ENCODE measurements around the gene PRRT4. TPM values are rescaled to one million over a fixed set of nuclear protein-coding genes. Genes with fewer than 3 reads are reported as not detected.

PRRT4 gene
- total RNA-seq, 1 donor from 2014 or later = 0.47 TPM

DNA sequence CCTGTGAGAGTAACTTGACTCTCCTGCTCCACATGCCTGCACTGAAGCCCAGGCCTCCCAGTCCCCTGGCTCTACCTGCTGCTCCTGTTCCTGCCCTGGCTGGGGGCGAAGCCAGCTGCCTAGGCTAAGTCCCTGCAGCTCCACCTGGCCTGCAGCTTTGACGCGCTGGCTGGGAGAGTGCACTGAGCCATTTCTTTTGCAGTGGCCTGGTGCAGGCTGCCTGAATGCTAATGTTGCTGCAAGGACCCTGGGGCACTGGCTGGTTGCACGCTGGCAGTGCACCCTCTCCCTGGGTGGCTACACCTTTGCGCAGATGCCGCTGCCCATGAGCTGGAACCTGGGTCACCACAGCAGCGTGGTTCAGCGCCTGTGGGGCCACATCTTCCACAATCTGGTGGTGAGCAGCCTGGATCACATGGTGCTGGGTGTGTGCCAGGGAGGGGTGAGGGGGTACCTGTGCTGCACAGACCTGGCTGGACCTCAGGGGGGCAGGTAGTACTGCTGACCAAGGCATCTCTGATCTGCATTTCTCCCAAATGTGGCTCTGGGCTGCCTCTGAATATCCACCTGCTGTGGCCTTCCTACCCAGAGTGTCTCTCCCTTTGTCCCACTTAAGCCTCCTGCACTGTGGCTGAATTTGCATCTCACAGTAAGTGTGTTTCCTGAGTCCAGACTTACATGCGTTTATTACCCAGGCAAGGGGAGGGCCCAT, 28.3 kb upstream of the PRRT4 start:
- Histone ChIP-seq H3K36me3 (peaks cover 34% of the 10 kb centered on the region), H3K9me3 (no peaks in the 10 kb centered on the region), H3K4me3 (no peak overlapping the region), H3K4me1 (peaks cover 4% of the 10 kb centered on the region), H3K27me3 (ENCODE audit: low read depth) (peaks cover 12% of the 10 kb centered on the region), H3K27ac (no peak overlapping the region)
- TF ChIP-seq, protein P1, sequence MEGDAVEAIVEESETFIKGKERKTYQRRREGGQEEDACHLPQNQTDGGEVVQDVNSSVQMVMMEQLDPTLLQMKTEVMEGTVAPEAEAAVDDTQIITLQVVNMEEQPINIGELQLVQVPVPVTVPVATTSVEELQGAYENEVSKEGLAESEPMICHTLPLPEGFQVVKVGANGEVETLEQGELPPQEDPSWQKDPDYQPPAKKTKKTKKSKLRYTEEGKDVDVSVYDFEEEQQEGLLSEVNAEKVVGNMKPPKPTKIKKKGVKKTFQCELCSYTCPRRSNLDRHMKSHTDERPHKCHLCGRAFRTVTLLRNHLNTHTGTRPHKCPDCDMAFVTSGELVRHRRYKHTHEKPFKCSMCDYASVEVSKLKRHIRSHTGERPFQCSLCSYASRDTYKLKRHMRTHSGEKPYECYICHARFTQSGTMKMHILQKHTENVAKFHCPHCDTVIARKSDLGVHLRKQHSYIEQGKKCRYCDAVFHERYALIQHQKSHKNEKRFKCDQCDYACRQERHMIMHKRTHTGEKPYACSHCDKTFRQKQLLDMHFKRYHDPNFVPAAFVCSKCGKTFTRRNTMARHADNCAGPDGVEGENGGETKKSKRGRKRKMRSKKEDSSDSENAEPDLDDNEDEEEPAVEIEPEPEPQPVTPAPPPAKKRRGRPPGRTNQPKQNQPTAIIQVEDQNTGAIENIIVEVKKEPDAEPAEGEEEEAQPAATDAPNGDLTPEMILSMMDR (IDR thresholded peaks at IDR 0.05) = no peak
- no peak for DNase-seq
- intact Hi-C loops (cut with DNase I) = no loop called here
- no peak for ATAC-seq

DNA sequence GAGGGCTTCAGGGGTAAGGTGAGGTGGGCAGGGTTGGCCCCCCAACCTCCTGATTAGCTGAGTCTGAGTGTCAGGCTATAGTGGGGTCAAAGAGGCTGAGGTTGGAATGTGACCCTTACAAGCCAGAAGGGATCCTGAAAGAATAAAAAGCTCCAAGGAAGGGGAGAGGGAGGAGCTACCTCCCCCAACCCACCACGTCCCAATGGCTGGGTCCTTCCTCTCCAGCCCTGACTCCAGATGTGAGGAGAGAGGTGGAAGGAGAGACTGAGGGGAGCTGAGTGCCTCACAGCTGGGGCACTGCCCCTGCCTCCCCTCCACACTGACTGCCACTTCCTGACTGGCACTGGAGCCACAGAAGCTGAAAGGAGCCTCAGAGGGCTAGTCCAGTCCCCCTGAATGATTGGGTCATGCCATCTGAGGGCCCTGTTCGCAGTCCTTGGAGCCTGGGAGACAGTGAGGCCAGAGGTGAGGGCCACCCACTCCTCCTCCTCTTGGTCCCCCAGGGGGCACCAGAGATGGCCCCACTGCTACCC, 27.7 kb upstream of the PRRT4 start:
- Histone ChIP-seq H3K4me3 (no peak overlapping the region), H3K9me3 (no peaks in the 10 kb centered on the region), H3K36me3 (peaks cover 28% of the 10 kb centered on the region), H3K27ac (no peak overlapping the region), H3K4me1 (peaks cover 4% of the 10 kb centered on the region), H3K27me3 (ENCODE audit: low read depth) (peaks cover 12% of the 10 kb centered on the region)
- no peak for DNase-seq
- intact Hi-C loops (cut with DNase I) = no loop called here
- TF ChIP-seq, protein P1 (IDR thresholded peaks at IDR 0.05) = no peak
- ATAC-seq = no peak

DNA sequence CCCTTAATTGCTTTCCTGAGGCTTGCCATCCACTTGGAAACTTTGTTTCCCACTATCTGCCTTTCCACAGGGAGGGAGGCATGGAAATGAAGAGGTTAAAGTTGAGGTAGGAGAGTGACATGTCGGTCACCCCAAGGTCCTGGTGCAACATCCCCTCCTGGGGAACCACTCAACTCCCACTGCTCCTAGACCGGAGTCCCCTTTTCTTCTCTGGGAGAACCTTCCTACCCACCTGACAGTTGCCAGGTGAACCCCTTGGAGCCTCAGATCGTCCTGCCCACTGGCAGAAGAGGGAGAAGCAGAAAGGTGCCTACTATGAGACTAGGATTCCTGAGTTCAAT, 26.6 kb upstream of the PRRT4 start:
- Histone ChIP-seq H3K27me3 (ENCODE audit: low read depth) (peaks cover 12% of the 10 kb centered on the region), H3K27ac (no peak overlapping the region), H3K4me3 (no peak overlapping the region), H3K9me3 (no peaks in the 10 kb centered on the region), H3K36me3 (peaks cover 18% of the 10 kb centered on the region), H3K4me1 (peaks cover 4% of the 10 kb centered on the region)
- TF ChIP-seq, protein P1 (IDR thresholded peaks at IDR 0.05) = no peak
- ATAC-seq = no peak
- no peak for DNase-seq
- intact Hi-C loops (cut with DNase I) = no loop called here

DNA sequence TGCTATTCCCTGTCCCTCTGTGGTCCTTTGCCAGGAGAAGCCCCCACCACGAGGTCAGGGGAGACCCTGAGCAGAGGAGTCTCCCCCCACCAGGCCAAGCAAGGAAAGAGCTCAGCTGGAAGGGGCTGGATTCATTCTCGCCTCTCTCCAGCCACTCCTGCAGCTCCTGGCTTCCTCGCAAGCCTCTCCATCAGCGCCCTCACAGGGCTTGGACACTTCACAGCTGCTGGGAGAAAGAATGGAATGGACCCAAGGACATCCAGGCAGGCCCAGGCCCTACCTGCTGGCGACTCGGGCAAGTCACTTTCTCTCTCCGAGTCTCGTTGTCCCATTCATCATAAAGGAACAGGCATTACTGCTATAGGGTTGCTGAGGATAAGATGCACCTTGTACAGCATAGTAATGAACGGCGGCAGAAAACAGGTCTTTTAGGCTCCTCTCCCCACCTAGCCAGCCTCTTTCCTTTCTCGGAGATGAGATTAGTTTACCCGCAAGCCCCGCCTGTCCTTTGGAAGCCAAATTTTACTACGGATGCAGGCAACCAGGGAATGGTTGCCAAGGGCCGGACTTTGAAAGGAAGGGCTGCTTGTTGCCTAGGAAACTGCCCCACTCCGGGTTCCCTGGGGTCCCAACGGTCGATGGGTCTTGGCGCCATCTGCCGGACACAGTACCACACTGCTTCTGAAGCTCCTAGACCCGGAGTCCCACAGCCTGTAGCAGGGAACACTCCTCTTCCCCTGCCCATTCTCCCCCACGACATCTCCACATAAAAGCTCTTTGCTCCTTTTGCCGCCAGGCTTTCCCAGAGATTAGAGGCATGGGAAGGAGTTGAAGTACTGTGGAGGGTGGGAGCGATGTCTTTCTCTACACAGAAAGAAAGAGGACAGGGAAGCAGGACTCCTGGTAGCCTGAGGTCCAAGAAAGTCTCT, 26.0 kb upstream of the PRRT4 start:
- DNase-seq (peak; percentile 78), ATAC-seq (peak; percentile 84 to 87)
- peaks cover 12% of the 10 kb centered on the region for H3K27me3 ChIP-seq (ENCODE audit: low read depth)
- TF ChIP-seq, protein P1 (IDR thresholded peaks at IDR 0.05) = peak; percentile 90
- H3K9me3 ChIP-seq = no peaks in the 10 kb centered on the region
- H3K4me3 ChIP-seq = no peak overlapping the region
- H3K27ac ChIP-seq = no peak overlapping the region
- intact Hi-C loops (cut with DNase I) = no loop called here
- peaks cover 4% of the 10 kb centered on the region for H3K4me1 ChIP-seq
- peaks cover 11% of the 10 kb centered on the region for H3K36me3 ChIP-seq

DNA sequence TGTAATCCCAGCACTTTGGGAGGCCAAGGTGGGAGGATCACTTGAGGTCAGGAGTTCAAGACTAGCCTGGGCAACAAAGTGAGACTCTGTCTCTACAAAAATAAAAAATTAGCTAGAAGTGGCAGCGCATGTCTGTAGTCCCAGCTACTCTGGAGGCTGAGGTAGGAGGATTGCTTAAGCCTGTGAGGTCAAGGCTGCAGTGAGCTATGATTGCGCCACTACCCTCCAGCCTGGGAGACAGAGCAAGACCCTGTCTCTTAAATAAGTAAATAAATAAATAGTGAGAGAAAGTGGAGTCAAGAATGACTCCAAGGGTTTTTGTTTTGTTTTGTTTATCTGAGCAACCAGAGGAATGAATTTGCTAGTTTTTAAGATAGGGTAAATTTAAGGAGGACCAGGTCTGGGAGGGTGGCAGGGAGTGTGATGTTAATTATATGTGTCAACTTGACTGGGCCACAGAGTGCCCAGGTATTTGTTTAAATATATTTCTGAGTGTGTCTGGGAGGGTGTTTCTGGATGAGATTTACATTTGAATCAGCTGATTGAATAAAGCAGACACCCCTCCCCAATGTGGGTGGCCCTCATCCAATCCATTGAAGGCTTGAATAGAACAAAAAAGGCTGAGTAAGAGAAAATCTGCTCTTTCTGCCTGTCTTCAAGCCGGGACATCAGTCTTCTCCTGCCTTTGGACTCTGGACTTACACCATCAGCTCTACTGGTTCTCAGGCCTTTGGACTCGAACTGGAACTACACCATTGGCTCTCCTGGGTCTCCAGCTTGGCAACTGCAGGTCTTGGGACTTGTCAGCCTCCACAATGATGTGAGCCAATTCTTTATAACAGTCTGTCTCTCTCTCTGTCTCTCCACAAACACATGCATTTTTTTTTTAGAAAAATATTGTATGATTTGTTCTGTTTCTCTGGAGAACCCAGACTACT, 24.8 kb upstream of the PRRT4 start:
- peaks cover 4% of the 10 kb centered on the region for H3K4me1 ChIP-seq
- intact Hi-C loops (cut with DNase I) = no loop called here
- H3K27ac ChIP-seq = no peak overlapping the region
- no peak overlapping the region for H3K4me3 ChIP-seq
- TF ChIP-seq, protein P1 (IDR thresholded peaks at IDR 0.05) = no peak
- H3K9me3 ChIP-seq = no peaks in the 10 kb centered on the region
- H3K27me3 ChIP-seq (ENCODE audit: low read depth) = peaks cover 12% of the 10 kb centered on the region
- H3K36me3 ChIP-seq = peaks cover 1% of the 10 kb centered on the region
- ATAC-seq = no peak
- DNase-seq = no peak

Data from lower lobe of right lung (tissue), 2 donors.